DND-41 (cell line): Measurements from ENCODE around the gene PDIA4.

ENCODE experiments used
- ATAC-seq: fragments of 200-7000 bp; cut with Tn5 transposase; 3 replicates; pipeline ENCODE4 v1.9.1; 2021; ENCODE audit warnings: low read depth; ENCODE audit not compliant: insufficient read depth
- DNase-seq: peaks from one replicate; pipeline ENCODE4 v3.0.0-alpha.2; 2020
- H2AFZ ChIP-seq: 2 replicates; pipeline ENCODE4 v1.6.0; 2012; ENCODE audit warnings: low read depth, low read length
- H3K27ac ChIP-seq: 2 replicates; pipeline ENCODE4 v1.5.1; 2012; ENCODE audit warnings: low read length, inconsistent platforms
- H3K27me3 ChIP-seq: fragments of 200-600 bp; sonication (generic); 2 replicates; pipeline ENCODE4 v1.6.0; 2012; ENCODE audit warnings: low read length, mild to moderate bottlenecking, inconsistent platforms; ENCODE audit not compliant: insufficient read depth, poor library complexity
- H3K36me3 ChIP-seq: 2 replicates; pipeline ENCODE4 v1.5.1; 2012; ENCODE audit warnings: low read length, inconsistent platforms; ENCODE audit not compliant: insufficient read depth
- H3K4me1 ChIP-seq: 2 replicates; pipeline ENCODE4 v1.5.1; 2012; ENCODE audit warnings: mild to moderate bottlenecking, low read length; ENCODE audit not compliant: insufficient read depth
- H3K4me2 ChIP-seq: 2 replicates; pipeline ENCODE4 v1.6.0; 2012; ENCODE audit warnings: mild to moderate bottlenecking, moderate library complexity, low read length, inconsistent platforms; ENCODE audit not compliant: insufficient read depth
- H3K4me3 ChIP-seq, 2 experiments: fragments of 200-600 bp in 1 of 2; shearing (Covaris generic) in 1 of 2; 2 replicates each; pipeline ENCODE4 v1.5.1; 2012 to 2016; ENCODE audit warnings: inconsistent platforms in 2 of 2, low read length in 2 of 2, mild to moderate bottlenecking in 2 of 2, low read depth in 1 of 2, moderate library complexity in 1 of 2
- H3K79me2 ChIP-seq: 2 replicates; pipeline ENCODE4 v1.6.0; 2012; ENCODE audit warnings: low read length, inconsistent platforms; ENCODE audit not compliant: insufficient read depth
- H3K9ac ChIP-seq: 2 replicates; pipeline ENCODE4 v1.6.0; 2012; ENCODE audit warnings: low read depth, mild to moderate bottlenecking, inconsistent platforms, low read length, moderate library complexity
- H3K9me3 ChIP-seq: 2 replicates; pipeline ENCODE4 v1.5.1; 2012; ENCODE audit warnings: low read length, moderate library complexity, mild to moderate bottlenecking, inconsistent platforms; ENCODE audit not compliant: insufficient read depth, severe bottlenecking
- H4K20me1 ChIP-seq: 2 replicates; pipeline ENCODE4 v1.6.0; 2012; ENCODE audit warnings: low read length; ENCODE audit not compliant: insufficient read depth
- CTCF ChIP-seq: IDR thresholded peaks from 2 replicates; pipeline ENCODE4 v1.5.1; 2012; ENCODE audit warnings: borderline replicate concordance, low read length, moderate library complexity, mild to moderate bottlenecking; ENCODE audit not compliant: poor library complexity, severe bottlenecking; ENCODE audit errors: extremely low read depth
- EZH2 ChIP-seq: IDR thresholded peaks from 3 replicates; pipeline ENCODE4 v1.6.1; 2012; ENCODE audit warnings: borderline replicate concordance, low read depth, mild to moderate bottlenecking, moderate library complexity, low read length, inconsistent platforms; ENCODE audit not compliant: severe bottlenecking

Gene PDIA4

GRCh38 chr7:149074116-149074885 is 46.0 kb upstream of the PDIA4 start:
- Histone ChIP-seq H3K79me2 (0 out of 2 replicates have a peak, but pooled peaks cover 6% of the 10 kb centered on the region), H3K4me1 (no peaks in the 10 kb centered on the region), H3K4me3 (no peak overlapping the region), H3K27ac (no peak overlapping the region), H3K9ac (no peak overlapping the region), H4K20me1 (peaks cover 4% of the 10 kb centered on the region; the same call in 1 of the 2 replicates), H2AFZ (no peak overlapping the region), H3K36me3 (peaks cover 48% of the 10 kb centered on the region), H3K9me3 (no peaks in the 10 kb centered on the region), H3K27me3 (no peaks in the 10 kb centered on the region), H3K4me2 (no peak overlapping the region)
- no peak for ATAC-seq
- DNase-seq, result no peak
- TF ChIP-seq CTCF (no peak), EZH2 (no peak)

GRCh38 chr7:149072438-149072775 is 44.1 kb upstream of the PDIA4 start:
- Histone ChIP-seq H3K9me3 (no peaks in the 10 kb centered on the region), H3K36me3 (peaks cover 58% of the 10 kb centered on the region), H3K79me2 (0 out of 2 replicates have a peak, but pooled peaks cover 4% of the 10 kb centered on the region), H3K4me1 (no peaks in the 10 kb centered on the region), H4K20me1 (peaks cover 4% of the 10 kb centered on the region; the same call in 1 of the 2 replicates), H2AFZ (no peak overlapping the region), H3K4me3 (no peak overlapping the region), H3K4me2 (no peak overlapping the region), H3K9ac (no peak overlapping the region), H3K27me3 (no peaks in the 10 kb centered on the region), H3K27ac (no peak overlapping the region)
- no peak for ATAC-seq
- no peak for DNase-seq
- TF ChIP-seq CTCF (no peak), EZH2 (no peak)

- no peak overlapping the region for H2AFZ ChIP-seq
- DNase-seq (no peak), ATAC-seq (no peak)
- no peaks in the 10 kb centered on the region for H3K27me3 ChIP-seq
- no peaks in the 10 kb centered on the region for H3K4me1 ChIP-seq
- no peak overlapping the region for H3K9ac ChIP-seq
- peaks cover 57% of the 10 kb centered on the region for H3K36me3 ChIP-seq
- no peak overlapping the region for H3K4me3 ChIP-seq
- no peak for TF ChIP-seq CTCF
- no peak for TF ChIP-seq EZH2
- no peaks in the 10 kb centered on the region for H3K9me3 ChIP-seq
- no peak overlapping the region for H3K4me2 ChIP-seq
- peaks cover 4% of the 10 kb centered on the region; the same call in 1 of the 2 replicates for H4K20me1 ChIP-seq
- H3K79me2 ChIP-seq, result 0 out of 2 replicates have a peak, but pooled peaks cover 4% of the 10 kb centered on the region
- no peak overlapping the region for H3K27ac ChIP-seq
These were observed 43.5 kb upstream of the PDIA4 start for GRCh38 chr7:149071641-149072437.
